ENCODE data around the gene ACP2. TPM values are rescaled to one million over a fixed set of nuclear protein-coding genes. Genes with fewer than 3 reads are reported as not detected.
A peak's percentile ranks its signal among the peaks of the same experiment; 100 is the strongest.

ACP2 gene
- total and polyA plus RNA-seq, 12 donors, result 17.2 to 42.6 (median 23.9) TPM

- ATAC-seq (no peak), DNase-seq (no peak)
- intact Hi-C loops (cut with DNase I), result loop anchor here in 7 of 10 donors (5.0 kb wide), 3 partner anchors 40 to 100 kb away; partner anchors contain the start of gene ARFGAP2 (in 5 of the 7)
- peak overlapping the region in 7 of 10 donors; percentile 26 to 53 (median 49) for H3K4me3 ChIP-seq
- H3K9me3 ChIP-seq, result no peaks in the 10 kb centered on the region
- peaks cover 24 to 76% (median 68%) of the 10 kb centered on the region in 9 donors for H3K4me1 ChIP-seq
- peaks cover 0 to 10% (median 0%) of the 10 kb centered on the region in 9 donors for H3K36me3 ChIP-seq
- 50% methylated on average over 2 of the region's 2 CpGs for WGBS, 2 donors
- H3K27ac ChIP-seq, result peak overlapping the region; percentile 44 to 89 (median 82)
- no peaks in the 10 kb centered on the region for H3K27me3 ChIP-seq
- no peak for TF ChIP-seq CTCF (IDR thresholded peaks at IDR 0.05)
Observed at GRCh38 chr11:47257177-47257516, 8.5 kb upstream of the ACP2 start.

- no peak for ATAC-seq
- DNase-seq, result no peak
- no peak for TF ChIP-seq CTCF (IDR thresholded peaks at IDR 0.05)
- intact Hi-C loops (cut with DNase I), result loop anchor here in 7 of 10 donors (5.0 kb wide), 3 partner anchors 39 to 101 kb away; partner anchors contain the start of gene ARFGAP2 (in 5 of the 7)
- Histone ChIP-seq H3K36me3 (peaks cover 0 to 3% (median 0%) of the 10 kb centered on the region in 9 donors), H3K4me1 (peaks cover 24 to 76% (median 68%) of the 10 kb centered on the region in 9 donors), H3K27me3 (no peaks in the 10 kb centered on the region), H3K27ac (peak overlapping the region in 8 of 10 donors; percentile 78 to 89 (median 84)), H3K9me3 (no peaks in the 10 kb centered on the region), H3K4me3 (no peak overlapping the region)
- 90 to 92% methylated on average over 6 of the region's 6 CpGs for WGBS, 2 donors
Observed at GRCh38 chr11:47256374-47256773, 7.8 kb upstream of the ACP2 start.

GRCh38 chr11:47254386-47254785 lies 5.8 kb upstream of the ACP2 start:
- Histone ChIP-seq H3K9me3 (no peaks in the 10 kb centered on the region), H3K36me3 (no peaks in the 10 kb centered on the region), H3K27ac (peak overlapping the region; percentile 53 to 89 (median 84)), H3K27me3 (no peaks in the 10 kb centered on the region), H3K4me3 (peak overlapping the region in 1 of 10 donors; percentile 20), H3K4me1 (peaks cover 22 to 73% (median 67%) of the 10 kb centered on the region in 9 donors)
- DNase-seq (no peak), ATAC-seq (peak in 5 of 8 donors; percentile 1 to 24 (median 6))
- 45 to 61% methylated on average over 3 of the region's 3 CpGs for WGBS, 2 donors
- no peak for TF ChIP-seq CTCF (IDR thresholded peaks at IDR 0.05)
- intact Hi-C loops (cut with DNase I), result no loop called here

- Histone ChIP-seq H3K9me3 (no peaks in the 10 kb centered on the region), H3K36me3 (no peaks in the 10 kb centered on the region), H3K27me3 (no peaks in the 10 kb centered on the region), H3K27ac (peak overlapping the region in 9 of 10 donors; percentile 53 to 89 (median 84)), H3K4me3 (no peak overlapping the region), H3K4me1 (peaks cover 17 to 70% (median 62%) of the 10 kb centered on the region in 9 donors)
- intact Hi-C loops (cut with DNase I), result no loop called here
- ATAC-seq (no peak), DNase-seq (no peak)
- TF ChIP-seq CTCF (IDR thresholded peaks at IDR 0.05), result no peak
- WGBS, 2 donors, result 87 to 91% methylated on average over 2 of the region's 2 CpGs
Observed at GRCh38 chr11:47253660-47254059, 5.0 kb upstream of the ACP2 start.
